HFF-Myc (cell line): ENCODE measurements around the gene SAMD3.
"Not testable (repeated sequence)": the region's sequence is repeated elsewhere in the genome, so short reads cannot be mapped to it uniquely, and the experiment has no call there.

Experiments used
- DNase-seq: peaks from one replicate; pipeline ENCODE4 v3.0.0-alpha.2; 2011; ENCODE audit warnings: low read depth; ENCODE audit errors: extremely low read depth
- H3K4me3 ChIP-seq: replicated peaks from 2 replicates; pipeline ENCODE4 v1.5.1; 2011; ENCODE audit warnings: low read depth, mild to moderate bottlenecking, control low read depth, low read length
- CTCF ChIP-seq: IDR thresholded peaks from 2 replicates; pipeline ENCODE4 v1.5.1; 2012; ENCODE audit warnings: mild to moderate bottlenecking, low read depth, low read length, control low read depth; ENCODE audit errors: missing control alignments

SAMD3 gene

GRCh38 chr6:130187335-130188206, 35.2 kb downstream of the SAMD3 start:
- no peak overlapping the region for H3K4me3 ChIP-seq
- DNase-seq = no peak
- no peak for TF ChIP-seq CTCF

GRCh38 chr6:130185658-130186057, 37.1 kb downstream of the SAMD3 start:
- no peak overlapping the region for H3K4me3 ChIP-seq
- TF ChIP-seq CTCF = no peak
- no peak for DNase-seq

- H3K4me3 ChIP-seq = no peak overlapping the region
- DNase-seq = no peak
- TF ChIP-seq CTCF = no peak
Observed at GRCh38 chr6:130183271-130184222, 39.2 kb downstream of the SAMD3 start.

GRCh38 chr6:130182466-130182865, 40.3 kb downstream of the SAMD3 start:
- no peak overlapping the region for H3K4me3 ChIP-seq
- no peak for TF ChIP-seq CTCF
- no peak for DNase-seq

GRCh38 chr6:130178692-130179091, 44.1 kb downstream of the SAMD3 start:
- peak; percentile 50 for DNase-seq
- no peak for TF ChIP-seq CTCF

GRCh38 chr6:130176378-130176777, 46.4 kb downstream of the SAMD3 start:
- no peak overlapping the region for H3K4me3 ChIP-seq
- no peak for DNase-seq
- no peak for TF ChIP-seq CTCF

More at GRCh38 chr6:130178692-130179091, 44.1 kb downstream of the SAMD3 start:
- no peak overlapping the region for H3K4me3 ChIP-seq

GRCh38 chr6:130173377-130174004, 49.3 kb downstream of the SAMD3 start:
- H3K4me3 ChIP-seq, DNase-seq: not testable (repeated sequence)

GRCh38 chr6:130170160-130170559, 52.6 kb downstream of the SAMD3 start:
- not testable (repeated sequence) for H3K4me3 ChIP-seq, DNase-seq
